HG03354 (cell line): Measurements from ENCODE around the gene SOD2.

Experiments used
- ATAC-seq: cut with Tn5 transposase; IDR thresholded peaks from one replicate; pipeline ENCODE4 v1.9.1; 2021; ENCODE audit warnings: mild to moderate bottlenecking; ENCODE audit not compliant: unreplicated experiment, poor library complexity, severe bottlenecking

SOD2 gene

DNA sequence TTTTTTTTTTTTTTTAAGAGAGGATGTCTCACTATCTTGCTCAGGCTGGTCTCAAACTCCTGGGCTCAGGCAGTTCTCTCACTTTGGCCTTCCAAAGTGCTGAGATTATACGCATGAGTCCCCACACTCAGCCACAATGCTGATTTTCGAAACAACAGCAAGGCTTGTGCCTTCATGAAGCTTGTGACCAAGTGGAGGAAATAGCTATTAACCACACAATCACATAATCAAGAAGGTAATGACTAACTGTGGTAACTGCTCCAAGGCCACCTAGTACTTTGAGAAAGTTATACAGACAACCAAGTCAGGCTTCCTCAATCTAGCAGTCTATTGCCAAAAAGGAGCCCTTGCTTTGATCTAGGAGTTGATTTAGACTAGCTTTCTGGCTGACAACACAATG is 46.3 kb downstream of the SOD2 start:
- ATAC-seq, result peak; percentile 98

DNA sequence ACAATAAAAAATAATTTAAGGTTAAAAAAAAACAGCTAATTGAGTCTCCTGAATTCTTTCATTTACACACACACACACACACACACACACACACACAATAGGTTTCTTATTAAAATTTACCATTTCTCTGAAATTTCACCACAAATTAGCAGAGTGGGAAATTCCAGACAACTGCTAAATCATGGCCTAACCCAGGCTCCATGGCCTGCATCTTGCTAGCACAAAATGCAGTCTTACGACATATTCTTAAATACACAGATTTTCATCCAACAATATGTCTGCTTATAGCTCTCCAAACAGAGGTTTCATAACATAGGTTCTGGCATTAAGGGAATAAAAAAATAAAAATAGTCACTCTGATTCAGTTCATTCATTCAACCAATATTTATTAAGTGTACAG is 46.9 kb downstream of the SOD2 start:
- no peak for ATAC-seq

DNA sequence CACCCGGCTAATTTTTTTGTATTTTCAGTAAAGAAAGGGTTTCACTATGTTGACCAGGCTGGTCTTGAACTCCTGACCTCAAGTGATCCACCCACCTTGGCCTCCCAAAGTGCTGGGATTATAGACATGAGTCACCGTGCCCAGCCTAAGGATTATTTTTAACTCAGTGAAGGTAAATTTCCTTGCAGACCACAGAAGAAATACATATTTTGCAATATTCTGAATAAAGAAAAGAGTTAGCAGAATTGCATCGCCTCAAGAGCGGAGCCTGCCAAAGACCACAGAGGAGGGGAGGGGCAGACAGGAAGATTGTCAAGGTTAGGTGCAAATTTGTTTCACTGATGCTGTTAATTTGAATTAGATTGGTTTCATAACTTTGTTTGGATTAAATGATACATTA is 47.4 kb downstream of the SOD2 start:
- no peak for ATAC-seq
